GM18951 (cell line): ENCODE data around the gene IL12RB2.
"Not testable (repeated sequence)": the region's sequence is repeated elsewhere in the genome, so short reads cannot be mapped to it uniquely, and the experiment has no call there.

Source experiments
- POLR2A ChIP-seq: IDR thresholded peaks from 4 replicates; pipeline ENCODE4 v1.6.1; 2011; ENCODE audit warnings: mild to moderate bottlenecking; ENCODE audit not compliant: insufficient read length, insufficient read depth; ENCODE audit errors: extremely low read depth
- in situ Hi-C: fragments of 300-500 bp; cut with MboI; formaldehyde crosslinking; loops from one replicate; pipeline ENCODE4 v1.12.0; 2022; ENCODE audit warnings: low sequenced_read_pairs, mixed read lengths, inconsistent platforms; ENCODE audit not compliant: unreplicated experiment

Gene IL12RB2

GRCh38 chr1:67405473-67406245 is 98.0 kb downstream of the IL12RB2 start:
- no peak for TF ChIP-seq POLR2A

GRCh38 chr1:67407498-67407897 is 99.8 kb downstream of the IL12RB2 start:
- in situ Hi-C loops = no loop called here
- TF ChIP-seq POLR2A = no peak

More at GRCh38 chr1:67405473-67406245, 98.0 kb downstream of the IL12RB2 start:
- in situ Hi-C loops = no loop called here

- TF ChIP-seq POLR2A = no peak
- in situ Hi-C loops = no loop called here
Measured at GRCh38 chr1:67408148-67408547, 100.5 kb downstream of the IL12RB2 start.

GRCh38 chr1:67413101-67413500 is 105.4 kb downstream of the IL12RB2 start:
- in situ Hi-C loops = not testable (repeated sequence)

GRCh38 chr1:67414574-67414973 is 106.9 kb downstream of the IL12RB2 start:
- in situ Hi-C loops = no loop called here
- TF ChIP-seq POLR2A = no peak

GRCh38 chr1:67415041-67415440 is 107.4 kb downstream of the IL12RB2 start:
- in situ Hi-C loops = no loop called here
- no peak for TF ChIP-seq POLR2A

GRCh38 chr1:67417733-67418132 is 110.1 kb downstream of the IL12RB2 start:
- in situ Hi-C loops = not testable (repeated sequence)

- in situ Hi-C loops = no loop called here
- TF ChIP-seq POLR2A = no peak
Measured at GRCh38 chr1:67418839-67419586, 111.3 kb downstream of the IL12RB2 start.

GRCh38 chr1:67420835-67421492 is 113.3 kb downstream of the IL12RB2 start:
- in situ Hi-C loops = no loop called here
- no peak for TF ChIP-seq POLR2A

GRCh38 chr1:67427465-67427864 is 119.8 kb downstream of the IL12RB2 start:
- in situ Hi-C loops = no loop called here
- TF ChIP-seq POLR2A = no peak

GRCh38 chr1:67427947-67428346 is 120.3 kb downstream of the IL12RB2 start:
- in situ Hi-C loops = no loop called here
- TF ChIP-seq POLR2A = no peak

GRCh38 chr1:67429011-67429527 is 121.4 kb downstream of the IL12RB2 start:
- TF ChIP-seq POLR2A = no peak
- in situ Hi-C loops = no loop called here

GRCh38 chr1:67429528-67430357 is 122.1 kb downstream of the IL12RB2 start:
- peak; percentile 63 for TF ChIP-seq POLR2A
- in situ Hi-C loops = no loop called here
